ENCODE results near the gene FBXO3.
A peak's percentile ranks its signal among the peaks of the same experiment; 100 is the strongest.

The FBXO3 gene

GRCh38 chr11:33773404-33773986 is 825 bp downstream of the FBXO3 start:
- DNase-seq, result peak in 22 of 56 donors; percentile 4 to 60 (median 24)

GRCh38 chr11:33772870-33773269 is 1.4 kb downstream of the FBXO3 start:
- no peak for DNase-seq

GRCh38 chr11:33772300-33772699 is 2.0 kb downstream of the FBXO3 start:
- DNase-seq, result no peak

DNA sequence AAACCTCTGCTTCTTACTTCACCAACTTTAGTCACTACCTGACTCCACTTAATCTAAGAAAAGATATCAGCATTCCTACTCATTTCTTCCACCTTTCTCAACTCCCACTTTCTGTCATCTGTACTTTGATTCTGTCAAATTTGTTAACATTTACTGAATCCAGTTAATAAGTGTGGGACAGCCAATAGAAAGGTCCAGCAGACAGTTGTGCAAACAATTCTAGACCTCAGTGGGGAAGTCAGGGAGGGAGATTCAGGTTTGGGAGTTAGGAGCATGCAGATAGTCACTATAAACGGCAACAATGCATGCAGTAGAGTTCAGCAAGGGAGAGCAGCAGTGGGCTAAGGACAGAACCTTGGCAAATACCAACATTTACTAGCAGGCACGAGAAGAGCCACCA is 4.1 kb downstream of the FBXO3 start:
- no peak for DNase-seq

GRCh38 chr11:33769542-33769941 is 4.8 kb downstream of the FBXO3 start:
- no peak for DNase-seq

- no peak for DNase-seq
Measured at GRCh38 chr11:33767624-33768023, 6.7 kb downstream of the FBXO3 start.

- no peak for DNase-seq
Measured at GRCh38 chr11:33766085-33766484, 8.2 kb downstream of the FBXO3 start.

GRCh38 chr11:33761471-33761870 is 12.8 kb downstream of the FBXO3 start:
- no peak for DNase-seq

GRCh38 chr11:33753304-33753967 is 20.9 kb downstream of the FBXO3 start:
- DNase-seq, result no peak

DNA sequence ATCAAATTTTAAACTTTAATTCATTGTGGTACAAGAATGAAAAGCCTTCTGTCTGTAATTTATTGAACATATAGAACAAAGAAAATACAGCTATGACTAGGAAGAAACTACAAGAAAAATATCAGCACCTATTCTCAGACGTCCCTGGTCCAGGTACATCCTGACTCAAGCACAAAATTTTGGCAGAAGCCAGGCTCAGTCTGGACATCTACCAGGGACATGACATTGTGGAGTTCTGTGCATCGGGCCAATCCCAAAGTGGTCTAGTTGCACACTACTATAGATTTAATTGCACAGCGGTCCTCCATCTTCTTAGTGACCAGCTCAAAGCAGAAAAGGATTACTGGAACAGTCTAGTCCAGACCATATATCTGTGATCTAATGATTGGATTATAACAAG is 22.4 kb downstream of the FBXO3 start:
- no peak for DNase-seq

DNA sequence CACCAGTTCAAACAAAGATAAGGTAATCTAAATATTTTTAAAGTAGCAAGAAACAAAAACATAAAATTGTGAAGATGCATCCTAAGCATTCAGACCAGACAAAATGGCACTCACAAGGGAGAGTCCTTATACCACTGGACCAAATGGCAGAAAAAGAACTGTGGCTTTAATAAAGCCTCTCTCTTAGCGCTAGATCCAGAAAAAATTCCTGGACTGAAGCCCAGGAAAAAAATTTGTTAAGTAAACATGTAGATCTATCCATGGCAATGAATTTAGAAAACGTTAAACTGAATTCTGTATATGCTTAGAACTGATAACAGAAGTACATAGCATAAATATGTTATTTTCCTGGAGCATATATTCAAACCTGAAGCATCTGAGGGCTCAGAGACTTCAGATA is 26.3 kb downstream of the FBXO3 start:
- no peak for DNase-seq

DNA sequence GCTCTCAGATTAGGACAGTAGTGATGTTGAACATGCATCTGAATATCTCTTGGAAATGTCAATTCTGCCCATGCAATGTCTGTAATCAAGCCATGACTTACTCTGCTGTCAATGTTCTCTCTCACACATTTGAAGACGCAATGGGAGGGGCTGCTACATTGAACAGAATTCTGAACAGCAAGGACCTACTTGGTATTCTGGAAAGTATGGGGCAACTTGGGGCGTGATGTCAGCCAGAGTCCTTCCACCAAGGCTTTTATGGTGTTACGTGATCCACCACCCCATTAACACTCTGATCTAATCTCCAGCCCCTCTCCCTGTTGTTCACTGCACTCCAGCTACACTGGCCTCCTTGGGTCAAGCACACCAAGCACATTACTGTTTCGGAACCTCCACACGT is 31.0 kb downstream of the FBXO3 start:
- DNase-seq, result no peak

GRCh38 chr11:33742249-33742851 is 32.0 kb downstream of the FBXO3 start:
- no peak for DNase-seq

GRCh38 chr11:33741806-33742205 is 32.5 kb downstream of the FBXO3 start:
- no peak for DNase-seq

DNA sequence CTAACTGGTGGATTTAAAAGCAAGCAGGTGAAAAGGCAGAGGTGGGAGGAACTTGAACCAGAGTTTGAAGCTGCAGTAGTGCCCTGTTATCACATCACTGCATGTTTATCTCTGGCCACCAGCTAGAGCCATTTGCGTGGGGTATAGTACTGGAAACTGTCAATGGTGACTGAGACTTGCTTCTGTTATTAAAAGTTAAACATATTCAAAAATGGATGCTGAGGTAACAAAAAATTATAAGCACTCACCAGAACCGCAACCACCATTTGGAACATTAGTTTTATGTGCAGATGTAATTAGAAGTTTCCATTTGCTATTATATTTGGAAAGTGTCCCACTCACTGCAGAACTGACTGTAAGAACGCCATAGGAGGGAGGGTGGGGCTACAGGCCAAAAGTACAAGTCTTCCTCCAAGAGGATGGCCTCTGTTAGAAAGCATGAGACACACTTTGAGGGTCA is 36.9 kb downstream of the FBXO3 start:
- DNase-seq, result no peak

- DNase-seq, result peak in 55 of 56 donors; percentile 59 to 97 (median 86)
Measured at GRCh38 chr11:33736148-33736812, 38.0 kb downstream of the FBXO3 start, which contains the start of gene CD59. CD59 (minus strand) TSS chr11:33736423; CDS start chr11:33722445, 13,978 bp downstream.

GRCh38 chr11:33735271-33736147 is 38.8 kb downstream of the FBXO3 start:
- DNase-seq, result peak in 6 of 56 donors; percentile 14 to 50 (median 38)

DNA sequence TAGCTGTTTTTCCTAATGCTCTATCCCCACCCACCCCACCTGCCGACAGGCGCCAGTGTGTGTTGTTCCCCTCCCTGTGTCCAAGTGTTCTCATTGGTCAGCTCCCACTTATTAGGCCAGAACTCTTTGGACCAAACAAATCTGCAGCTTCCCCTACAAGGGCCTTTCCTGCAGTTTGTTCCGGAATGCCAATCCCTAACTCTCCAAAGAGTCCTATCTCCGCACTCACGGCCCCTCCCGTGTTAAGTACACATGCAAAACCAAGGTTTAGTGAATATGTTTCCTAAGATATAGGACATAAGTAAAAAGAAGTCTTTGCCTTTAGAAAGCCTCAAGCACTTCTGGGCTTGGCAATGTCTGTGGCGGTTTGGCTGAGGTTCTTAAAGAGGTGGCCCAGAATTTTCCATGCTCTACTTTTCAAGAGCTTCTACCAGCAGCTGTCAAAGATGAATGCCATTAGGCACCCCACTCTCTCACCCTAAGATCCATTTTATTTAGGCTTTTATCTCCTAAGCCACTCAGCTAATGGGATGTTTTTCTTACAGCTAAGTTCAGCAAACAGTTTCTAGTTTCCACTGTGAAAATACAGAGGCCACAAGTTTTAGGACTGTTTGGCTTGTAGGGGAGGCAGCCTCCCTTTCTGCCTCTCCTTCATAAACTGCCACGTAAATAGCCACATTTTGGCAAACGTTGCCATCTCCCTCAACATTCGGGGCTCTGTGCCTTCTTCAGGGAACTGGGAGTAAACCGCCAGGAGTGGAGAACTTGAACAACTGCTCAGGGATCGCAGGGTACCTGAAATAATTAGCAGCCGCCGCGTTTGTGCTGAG is 39.7 kb downstream of the FBXO3 start:
- peak in 5 of 56 donors; percentile 7 to 29 (median 13) for DNase-seq

GRCh38 chr11:33733980-33734379 is 40.3 kb downstream of the FBXO3 start:
- DNase-seq, result no peak

Measured in nucleus accumbens (tissue), 56 donors.